Activated B cell treated with CpG ODN at 0.5 μM for 24 hours (primary cell): ENCODE results near the gene STAT6. TPM values are rescaled to one million over a fixed set of nuclear protein-coding genes. Genes with fewer than 3 reads are reported as not detected.

ENCODE experiments used
- ATAC-seq: fragments of 200-7000 bp; cut with Tn5 transposase; one replicate; pipeline ENCODE4 v1.10.0; 2021; ENCODE audit warnings: low read depth, mild to moderate bottlenecking, moderate library complexity
- CTCF ChIA-PET: fragments of 350-600 bp; sonication (Branson Sonifier 250); formaldehyde crosslinking; loops from one replicate; lab custom pipeline; 2021; ENCODE audit warnings: antibody characterized with exemption; lab: Charles Lee
- POLR2A ChIA-PET: fragments of 350-600 bp; sonication (Branson Sonifier 250); formaldehyde crosslinking; loops from one replicate; lab custom pipeline; 2021; ENCODE audit warnings: antibody characterized with exemption; lab: Charles Lee
- DNase-seq: peaks from one replicate; pipeline ENCODE4 v3.0.0; 2022
- H3K27ac Mint-ChIP-seq: one replicate; pipeline ENCODE4 v1.8.0; 2020; ENCODE audit warnings: mixed read lengths
- H3K27me3 Mint-ChIP-seq: one replicate; pipeline ENCODE4 v1.8.0; 2021; ENCODE audit warnings: mixed read lengths
- H3K36me3 Mint-ChIP-seq: one replicate; pipeline ENCODE4 v1.8.0; 2021; ENCODE audit warnings: low read depth, mixed read lengths
- H3K4me1 Mint-ChIP-seq: one replicate; pipeline ENCODE4 v1.8.0; 2021; ENCODE audit warnings: mixed read lengths
- H3K4me3 Mint-ChIP-seq: one replicate; pipeline ENCODE4 v1.8.0; 2020; ENCODE audit warnings: mild to moderate bottlenecking, mixed read lengths
- H3K9me3 Mint-ChIP-seq: one replicate; pipeline ENCODE4 v1.8.0; 2020; ENCODE audit warnings: mixed read lengths
- CTCF ChIP-seq: fragments of 200-600 bp; IDR thresholded peaks from one replicate; pipeline ENCODE4 v1.8.0; 2022; ENCODE audit warnings: antibody characterized with exemption, mild to moderate bottlenecking
- intact Hi-C: fragments of 100-400 bp; cut with micrococcal nuclease; formaldehyde crosslinking; loops from one replicate; pipeline ENCODE4 v1.15.1; 2024
- total RNA-seq: library from RNA; stranded (reverse); gene quantifications from 2 replicates; pipeline ENCODE4 v1.2.3, GENCODE V29; 2022

STAT6 gene
- total RNA-seq, 1 donor from 2014 or later = 745 TPM

DNA sequence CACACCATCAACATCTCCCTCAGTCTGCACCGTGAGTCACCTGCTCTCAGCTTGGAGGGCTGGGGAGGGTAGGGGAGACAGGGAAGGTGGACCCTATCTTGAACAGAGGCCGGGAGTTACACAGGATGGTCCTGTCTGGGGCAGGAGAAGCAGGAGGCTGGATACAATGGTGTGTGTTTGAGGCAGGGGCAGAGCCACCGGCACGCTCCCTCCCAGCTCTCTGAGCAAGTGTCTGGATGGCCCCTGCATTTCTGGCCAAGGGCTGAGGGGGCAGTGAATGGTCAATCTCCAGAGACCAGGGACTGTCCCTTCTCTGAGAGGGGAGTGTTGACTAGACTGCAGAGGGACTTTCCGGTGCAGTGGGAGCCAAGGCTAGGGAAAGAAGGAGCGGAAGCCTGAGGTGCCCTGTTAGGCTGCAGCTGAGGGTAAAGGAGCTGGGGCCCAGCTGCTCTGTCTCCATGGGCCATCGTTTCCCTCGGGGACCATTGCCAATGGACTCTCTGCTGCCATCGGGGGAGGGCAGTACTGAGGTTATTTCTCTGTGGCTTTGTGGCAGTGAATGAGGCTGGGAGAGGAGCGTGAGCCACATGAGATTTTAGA, 34.4 kb upstream of the STAT6 start:
- H3K4me1 Mint-ChIP-seq = no peaks in the 10 kb centered on the region
- H3K4me3 Mint-ChIP-seq = no peak overlapping the region
- no peaks in the 10 kb centered on the region for H3K36me3 Mint-ChIP-seq
- no peak overlapping the region for H3K27ac Mint-ChIP-seq
- DNase-seq (no peak), ATAC-seq (no peak)
- no peaks in the 10 kb centered on the region for H3K27me3 Mint-ChIP-seq
- no peaks in the 10 kb centered on the region for H3K9me3 Mint-ChIP-seq
- intact Hi-C loops = no loop called here
- no peak for TF ChIP-seq CTCF
- CTCF ChIA-PET = interaction anchor here (2.6 kb wide), 1 partner anchor 22 kb away, joined by 8 read pairs; no protein-coding TSS in a partner anchor
- POLR2A ChIA-PET = no interaction called here

DNA sequence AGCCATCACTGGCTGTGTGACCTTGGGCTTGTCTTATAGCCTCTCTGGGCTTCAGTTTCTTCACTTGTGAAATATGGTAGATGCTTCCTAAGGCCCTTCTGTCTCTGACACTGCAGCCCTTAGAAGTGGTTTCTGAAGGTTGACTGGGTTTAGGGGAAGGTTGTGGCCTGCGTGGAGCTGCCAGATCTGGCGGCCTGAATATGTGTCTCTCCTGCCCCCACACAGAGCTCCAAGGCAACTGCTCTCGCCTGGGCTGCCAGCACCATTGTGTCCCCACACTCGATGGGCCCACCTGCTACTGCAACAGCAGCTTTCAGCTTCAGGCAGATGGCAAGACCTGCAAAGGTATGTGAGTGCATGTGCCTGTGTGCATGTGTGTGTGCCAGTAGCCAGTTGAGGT, 32.3 kb upstream of the STAT6 start:
- CTCF ChIA-PET = no interaction called here
- TF ChIP-seq CTCF = no peak
- Mint-ChIP-seq H3K27ac (no peak overlapping the region), H3K4me1 (no peaks in the 10 kb centered on the region), H3K9me3 (no peaks in the 10 kb centered on the region), H3K4me3 (no peak overlapping the region), H3K36me3 (no peaks in the 10 kb centered on the region), H3K27me3 (no peaks in the 10 kb centered on the region)
- ATAC-seq (no peak), DNase-seq (no peak)
- POLR2A ChIA-PET = no interaction called here
- intact Hi-C loops = no loop called here

DNA sequence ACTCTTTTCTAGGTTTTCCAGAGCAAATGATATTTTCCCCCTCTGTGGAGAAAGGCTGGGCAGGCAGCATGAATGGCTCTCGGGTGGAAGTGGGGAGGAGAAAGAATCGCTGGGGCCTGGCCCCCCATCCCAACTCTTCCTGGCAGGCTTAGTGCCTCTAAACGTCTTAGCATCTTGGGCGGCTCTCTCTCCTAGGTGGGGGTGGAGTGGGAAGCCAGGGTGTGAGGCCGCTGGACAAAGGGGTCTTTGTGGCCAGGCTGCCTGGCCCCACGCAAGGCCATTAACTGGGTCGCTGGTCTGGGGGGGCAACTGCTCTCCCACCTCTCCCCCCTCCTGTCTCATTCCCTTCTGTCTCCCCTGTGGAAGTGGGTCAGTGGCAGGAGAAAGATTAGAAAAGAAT, 31.6 kb upstream of the STAT6 start:
- H3K27me3 Mint-ChIP-seq = no peaks in the 10 kb centered on the region
- no peak for TF ChIP-seq CTCF
- intact Hi-C loops = no loop called here
- no peaks in the 10 kb centered on the region for H3K36me3 Mint-ChIP-seq
- DNase-seq (no peak), ATAC-seq (no peak)
- H3K4me1 Mint-ChIP-seq = no peaks in the 10 kb centered on the region
- H3K9me3 Mint-ChIP-seq = no peaks in the 10 kb centered on the region
- ChIA-PET POLR2A (interaction anchor here (0.6 kb wide), 1 partner anchor 878 kb away, joined by 8 read pairs; no protein-coding TSS in a partner anchor), CTCF (no interaction called here)
- no peak overlapping the region for H3K4me3 Mint-ChIP-seq
- H3K27ac Mint-ChIP-seq = no peak overlapping the region

- no peak overlapping the region for H3K4me3 Mint-ChIP-seq
- H3K36me3 Mint-ChIP-seq = no peaks in the 10 kb centered on the region
- intact Hi-C loops = no loop called here
- no peak overlapping the region for H3K27ac Mint-ChIP-seq
- CTCF ChIA-PET = no interaction called here
- ATAC-seq = no peak
- no peaks in the 10 kb centered on the region for H3K4me1 Mint-ChIP-seq
- H3K9me3 Mint-ChIP-seq = no peaks in the 10 kb centered on the region
- DNase-seq = no peak
- TF ChIP-seq CTCF = no peak
- POLR2A ChIA-PET = no interaction called here
- H3K27me3 Mint-ChIP-seq = no peaks in the 10 kb centered on the region
Observed at GRCh38 chr12:57142121-57142520, 31.0 kb upstream of the STAT6 start.

- Mint-ChIP-seq H3K4me3 (no peak overlapping the region), H3K4me1 (no peaks in the 10 kb centered on the region), H3K27me3 (no peaks in the 10 kb centered on the region), H3K9me3 (no peaks in the 10 kb centered on the region), H3K36me3 (no peaks in the 10 kb centered on the region), H3K27ac (no peak overlapping the region)
- TF ChIP-seq CTCF = no peak
- ATAC-seq (no peak), DNase-seq (no peak)
- ChIA-PET CTCF (no interaction called here), POLR2A (no interaction called here)
- intact Hi-C loops = no loop called here
Observed at GRCh38 chr12:57141249-57141648, 30.1 kb upstream of the STAT6 start.
